ENCODE data around the gene GRIN2D.
"Not testable (repeated sequence)": the region's sequence is repeated elsewhere in the genome, so short reads cannot be mapped to it uniquely, and the experiment has no call there.

Gene GRIN2D

DNA sequence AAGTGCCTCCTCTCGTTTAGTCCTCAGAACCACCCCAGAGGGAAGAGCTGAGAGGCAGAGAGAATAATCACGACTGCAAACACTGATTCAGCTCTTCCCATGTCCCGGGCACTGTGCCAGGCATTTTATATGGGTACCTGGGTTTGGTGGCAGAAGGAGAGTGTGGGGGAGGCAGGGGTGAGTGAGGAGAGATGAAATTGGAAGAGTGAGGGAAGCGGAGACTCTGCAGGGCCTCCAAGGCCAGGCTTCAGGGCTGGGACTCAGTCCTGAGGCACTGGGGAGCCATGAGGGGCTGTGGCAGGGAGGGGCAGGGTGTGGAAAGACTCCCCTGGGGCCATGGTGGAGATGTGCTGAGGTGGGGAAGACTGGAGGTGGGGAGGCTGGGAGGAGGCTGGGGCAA lies 20.6 kb upstream of the GRIN2D start:
- peak; percentile 84 for DNase-seq

DNA sequence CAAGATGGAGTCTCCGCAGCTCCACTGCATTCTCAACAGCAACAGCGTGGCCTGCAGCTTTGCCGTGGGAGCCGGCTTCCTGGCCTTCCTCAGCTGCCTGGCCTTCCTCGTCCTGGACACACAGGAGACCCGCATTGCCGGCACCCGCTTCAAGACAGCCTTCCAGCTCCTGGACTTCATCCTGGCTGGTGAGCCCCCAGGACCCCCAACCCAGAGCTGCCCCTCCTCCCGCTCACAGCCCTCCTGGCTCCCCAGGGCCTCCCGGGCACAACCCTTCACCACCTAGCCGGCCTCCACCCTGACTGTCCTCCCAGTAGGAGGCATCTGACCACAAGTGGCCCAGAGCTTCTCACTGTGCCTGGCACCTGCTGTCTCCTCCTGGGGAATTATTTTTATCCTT lies 19.9 kb upstream of the GRIN2D start:
- DNase-seq: no peak

DNA sequence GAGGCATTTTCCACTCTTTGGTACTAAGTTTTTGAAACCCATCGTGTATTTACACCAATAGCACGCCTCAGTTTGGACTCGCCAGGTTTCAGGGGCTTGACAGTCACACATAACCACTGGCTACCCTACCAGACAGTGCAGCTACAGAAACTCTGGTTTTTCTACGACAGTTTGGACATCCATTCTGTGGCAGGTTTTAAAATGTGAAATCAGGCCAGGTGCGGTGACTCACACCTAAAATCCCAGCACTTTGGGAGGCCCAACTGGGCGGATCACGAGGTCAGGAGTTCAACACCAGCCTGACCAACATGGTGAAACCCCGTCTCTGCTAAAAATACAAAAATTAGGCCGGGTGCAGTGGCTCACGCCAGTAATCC lies 15.3 kb upstream of the GRIN2D start:
- DNase-seq: no peak

DNA sequence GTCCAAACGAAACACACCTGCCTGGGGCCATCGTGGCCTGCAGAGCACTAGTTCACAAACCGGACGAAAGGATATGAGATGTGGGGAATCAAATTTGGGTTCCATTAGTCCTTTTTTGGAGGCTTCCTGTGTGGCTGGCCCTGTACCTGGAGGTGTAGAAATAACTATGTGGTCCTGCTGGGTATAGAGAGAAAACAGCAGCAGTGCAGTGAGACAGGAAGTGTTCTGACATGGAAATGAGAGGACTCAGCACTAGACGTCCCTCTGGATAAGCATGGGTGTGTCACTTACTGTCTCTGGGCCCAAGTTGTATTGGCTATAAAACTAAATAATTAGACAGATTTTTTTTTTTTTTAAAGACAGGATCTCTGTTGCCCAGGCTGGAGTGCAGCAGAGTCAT lies 14.4 kb upstream of the GRIN2D start:
- DNase-seq: no peak

DNA sequence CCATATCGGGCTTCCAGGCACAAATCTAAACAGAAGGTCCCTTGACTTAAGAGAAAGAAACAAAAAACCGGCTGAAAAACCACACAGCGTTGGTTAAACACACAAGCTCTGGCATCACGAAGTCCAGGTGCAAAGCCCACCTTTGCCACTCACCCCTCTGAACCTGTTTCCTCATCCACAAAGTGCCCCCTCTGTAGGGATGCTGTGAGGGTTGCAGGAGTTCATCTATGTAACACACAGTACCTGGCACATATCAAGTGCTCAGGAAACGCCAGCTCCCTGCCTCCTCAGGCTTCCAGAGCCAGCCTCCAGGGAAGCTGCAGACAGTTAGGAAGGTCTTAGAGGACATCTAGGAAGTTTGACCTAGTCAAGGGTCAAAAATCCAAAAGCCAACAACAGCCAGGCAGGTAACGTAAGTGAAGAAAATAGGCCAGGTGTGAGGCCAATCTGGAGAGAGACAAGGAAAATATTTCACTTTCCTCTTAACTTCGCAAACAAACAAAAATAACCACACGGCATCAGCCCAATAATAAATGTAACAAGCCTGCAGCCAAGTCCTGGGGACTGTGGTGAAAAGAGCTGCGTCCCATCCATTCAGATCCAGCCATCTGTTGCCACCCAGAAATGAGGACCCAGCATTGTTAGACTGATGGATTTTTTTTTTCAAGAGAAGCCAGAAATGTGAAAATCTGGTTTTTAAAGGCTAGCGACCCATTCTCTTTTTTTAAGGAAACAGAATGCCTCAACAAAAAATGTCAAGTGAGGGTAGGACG lies 12.1 kb upstream of the GRIN2D start:
- no peak for DNase-seq

DNA sequence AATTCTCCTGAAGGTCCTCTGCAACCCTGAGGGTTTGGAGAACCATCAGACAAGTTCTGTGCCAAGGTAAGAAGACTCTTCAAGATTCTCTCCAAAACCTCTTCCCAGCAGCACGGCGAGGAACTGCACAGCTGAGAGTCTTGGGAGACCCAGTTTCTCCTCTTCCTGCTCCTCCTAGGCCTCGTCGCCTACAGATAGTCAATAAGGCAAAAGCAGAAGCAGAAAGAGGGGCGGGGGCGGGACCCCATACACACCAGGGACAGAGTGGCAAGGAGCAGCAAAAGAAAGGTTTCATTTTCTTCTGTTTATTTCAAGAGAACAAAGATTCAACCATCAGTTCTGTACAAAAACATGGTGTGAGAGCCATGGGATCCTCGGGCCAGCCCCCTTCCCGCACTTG lies 11.2 kb upstream of the GRIN2D start:
- no peak for DNase-seq

DNA sequence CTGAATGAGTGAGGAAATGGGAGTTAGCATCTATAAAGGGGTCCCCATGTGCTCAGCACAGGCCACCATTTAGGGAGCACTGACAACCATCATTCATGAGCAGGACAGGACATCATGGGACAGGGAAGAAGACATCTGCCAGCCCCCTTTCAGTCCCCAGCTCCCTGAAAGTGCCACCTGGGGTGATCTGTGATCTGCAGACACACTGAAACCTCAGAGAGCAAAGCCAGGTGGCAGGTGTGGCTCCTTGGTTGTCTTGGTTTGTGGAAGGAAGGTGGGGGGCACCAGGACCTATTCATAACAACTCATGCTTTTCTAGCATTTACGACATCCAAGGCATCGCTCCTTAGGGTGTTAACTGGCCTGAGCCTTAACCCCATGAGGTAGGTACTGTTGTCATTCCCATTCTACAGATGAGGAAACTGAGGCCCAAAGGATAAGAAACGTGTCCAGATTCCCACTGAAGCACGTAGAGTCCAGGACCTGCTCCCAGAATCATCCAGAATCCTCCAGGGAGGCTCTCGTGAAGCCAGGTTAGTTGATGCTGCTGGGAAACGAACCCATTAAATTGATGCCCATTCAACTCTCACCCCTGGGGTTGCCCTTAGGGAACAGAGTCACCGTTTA lies 7.9 kb upstream of the GRIN2D start:
- no peak for DNase-seq

DNA sequence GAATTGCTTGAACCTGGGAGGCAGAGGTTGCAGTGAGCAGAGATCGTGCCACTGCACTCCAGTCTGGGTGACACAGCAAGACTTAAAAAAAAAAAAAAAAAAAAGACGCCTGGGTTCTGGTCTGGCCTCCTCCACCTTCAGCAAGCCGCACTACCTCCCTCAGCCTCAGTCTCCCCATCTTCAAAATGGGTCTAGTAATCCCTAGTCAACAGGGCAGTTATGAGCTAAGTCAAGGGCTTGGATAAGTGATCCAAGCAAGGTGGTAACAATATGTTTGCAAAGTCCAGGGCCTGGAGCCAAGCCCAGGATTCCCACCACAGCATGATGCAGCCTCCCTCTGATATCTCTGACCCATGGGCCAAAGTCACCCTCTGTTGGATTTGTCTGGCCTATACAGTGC lies 6.5 kb upstream of the GRIN2D start:
- DNase-seq: no peak

DNA sequence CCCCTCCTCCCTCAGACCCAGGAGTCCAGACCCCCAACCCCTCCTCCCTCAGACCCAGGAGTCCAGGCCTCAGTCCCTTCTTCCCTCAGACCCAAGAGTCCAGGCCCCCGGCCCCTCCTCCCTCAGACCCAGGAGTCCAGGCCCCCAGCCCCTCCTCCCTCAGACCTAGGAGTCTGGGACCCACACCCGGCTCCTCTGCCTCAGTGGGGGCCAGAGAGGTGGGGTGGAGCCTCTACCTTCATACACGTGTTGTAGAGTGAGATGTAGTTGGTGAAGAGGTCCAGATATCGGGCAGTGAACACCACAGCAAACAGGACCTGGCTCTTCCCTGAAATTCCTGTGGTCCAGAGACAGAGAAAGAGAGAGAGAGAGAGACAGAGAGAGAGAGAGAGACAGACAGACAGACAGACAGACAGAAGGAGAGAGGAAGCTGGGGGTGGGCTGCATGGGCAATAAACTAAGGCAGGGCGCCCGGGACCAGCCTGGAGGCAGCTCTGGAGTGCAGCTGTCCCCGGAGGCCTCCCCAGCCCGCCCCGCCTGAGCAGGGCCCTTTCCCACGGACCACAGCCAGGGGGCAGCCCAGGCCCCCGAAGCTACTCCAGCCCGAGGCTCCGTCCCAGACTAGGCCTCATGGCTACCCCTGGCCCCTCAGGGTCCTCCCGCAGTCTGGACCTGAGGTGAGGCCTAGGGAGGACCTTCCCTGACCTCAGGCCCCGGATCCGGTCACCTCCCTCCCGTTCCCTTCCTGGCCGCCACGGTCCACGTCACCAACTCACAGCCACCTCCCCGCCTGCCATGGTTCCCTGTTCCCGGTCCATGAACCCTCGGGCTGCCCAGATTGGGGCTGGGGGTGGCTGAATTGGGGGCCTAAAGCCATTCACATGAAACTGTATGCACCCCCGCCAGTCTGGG lies 3.0 kb upstream of the GRIN2D start:
- DNase-seq: no peak

DNA sequence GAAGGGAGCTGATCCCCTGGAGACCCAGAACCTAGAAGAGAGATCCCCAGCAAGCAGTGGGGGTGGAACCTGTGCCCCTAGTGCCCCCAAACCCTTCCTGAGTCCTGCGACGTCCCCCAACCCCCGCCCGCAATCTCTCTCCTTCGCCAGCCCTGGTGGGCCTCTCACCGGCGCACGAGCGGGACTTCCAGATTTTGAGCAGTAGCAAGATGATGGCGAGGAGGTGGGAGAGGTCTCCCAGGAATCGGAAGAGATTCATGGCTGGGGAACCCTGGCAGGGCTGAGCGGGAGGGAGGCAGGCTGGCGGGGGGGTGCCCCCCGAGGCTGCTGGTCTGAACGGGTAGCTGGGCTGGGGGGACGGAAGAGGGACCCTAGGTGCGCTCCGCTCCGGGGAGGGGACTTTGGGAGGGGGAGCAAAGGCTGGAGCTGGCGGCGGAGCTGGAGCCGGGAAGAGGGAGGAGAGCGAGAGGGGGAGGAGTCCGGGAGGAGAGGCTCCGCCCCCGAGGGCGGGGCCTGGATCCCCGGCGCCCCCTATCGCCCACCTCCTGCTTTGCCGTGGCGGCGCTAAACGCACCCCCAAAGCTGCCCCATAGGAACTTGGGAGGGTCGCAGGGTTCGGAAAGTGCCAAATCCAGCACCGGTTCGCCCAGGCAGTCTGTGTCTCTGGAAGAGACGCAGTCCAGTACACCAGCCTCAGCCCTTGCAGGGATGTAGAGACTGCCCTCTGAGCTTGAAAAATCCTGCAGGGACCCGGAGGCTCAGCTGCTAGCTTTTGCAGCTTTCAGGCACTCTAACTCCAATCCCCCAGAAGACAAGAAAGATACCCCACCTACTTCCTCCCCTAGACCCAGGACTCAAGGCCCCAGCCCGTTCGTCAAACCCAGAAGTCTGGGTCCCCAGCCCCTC lies 2.1 kb upstream of the GRIN2D start, which contains the start of gene KDELR1:
TSS of gene KDELR1 (minus strand) at position 452 of the 906 bp plus-strand sequence. CDS start at position 259, 193 bp downstream.
- no peak for DNase-seq

DNA sequence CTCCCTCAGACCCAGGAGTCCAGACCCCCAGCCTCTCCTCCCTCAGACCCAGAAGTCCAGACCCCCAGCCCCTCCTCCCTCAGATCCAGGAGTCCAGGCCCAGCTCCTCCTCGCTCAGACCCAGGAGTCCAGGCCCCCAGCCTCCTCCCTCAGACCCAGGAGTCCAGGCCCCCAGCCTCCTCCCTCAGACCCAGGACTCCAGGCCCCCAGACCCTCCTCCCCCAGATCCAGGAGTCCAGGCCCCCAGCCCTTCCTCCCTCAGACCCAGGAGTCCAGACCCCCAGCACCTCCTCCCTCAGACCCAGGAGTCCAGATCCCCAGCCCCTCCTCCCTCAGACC lies 1.5 kb upstream of the GRIN2D start:
- DNase-seq: not testable (repeated sequence)

DNA sequence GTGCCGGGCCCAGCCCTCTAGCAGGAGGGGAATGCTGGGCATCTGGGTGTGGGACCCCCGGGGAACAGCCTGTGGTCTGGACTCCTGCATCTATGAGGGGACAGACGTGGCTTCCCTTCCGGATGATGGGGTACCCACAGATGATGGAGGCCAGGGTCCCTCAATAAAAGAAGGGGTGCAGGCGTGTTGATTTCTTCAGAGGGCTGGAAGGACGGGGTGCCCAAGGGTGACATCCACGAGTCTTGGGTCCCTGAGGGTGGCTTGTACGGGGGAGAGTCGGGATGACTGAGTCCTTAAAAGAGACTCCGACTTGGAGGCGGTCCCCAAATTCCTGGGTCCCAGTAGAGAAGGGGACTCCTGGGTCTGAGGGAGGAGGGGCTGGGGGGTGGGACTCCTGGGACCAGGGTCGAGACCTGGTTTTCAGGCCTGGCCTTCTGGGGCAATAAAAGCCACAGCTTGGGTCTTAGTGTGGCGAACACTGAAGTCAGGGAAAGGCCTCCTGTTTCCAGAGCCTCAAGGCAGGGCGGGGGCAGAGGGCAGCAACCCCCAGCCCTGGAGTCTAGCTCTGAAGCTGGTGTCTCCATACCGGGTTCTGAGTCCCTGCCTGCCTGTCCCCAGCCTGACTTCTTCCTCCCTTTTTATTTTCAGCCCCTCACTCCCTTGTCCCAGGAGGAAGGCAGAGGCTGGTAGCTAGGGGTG lies 459 bp upstream of the GRIN2D start:
- no peak for DNase-seq

DNA sequence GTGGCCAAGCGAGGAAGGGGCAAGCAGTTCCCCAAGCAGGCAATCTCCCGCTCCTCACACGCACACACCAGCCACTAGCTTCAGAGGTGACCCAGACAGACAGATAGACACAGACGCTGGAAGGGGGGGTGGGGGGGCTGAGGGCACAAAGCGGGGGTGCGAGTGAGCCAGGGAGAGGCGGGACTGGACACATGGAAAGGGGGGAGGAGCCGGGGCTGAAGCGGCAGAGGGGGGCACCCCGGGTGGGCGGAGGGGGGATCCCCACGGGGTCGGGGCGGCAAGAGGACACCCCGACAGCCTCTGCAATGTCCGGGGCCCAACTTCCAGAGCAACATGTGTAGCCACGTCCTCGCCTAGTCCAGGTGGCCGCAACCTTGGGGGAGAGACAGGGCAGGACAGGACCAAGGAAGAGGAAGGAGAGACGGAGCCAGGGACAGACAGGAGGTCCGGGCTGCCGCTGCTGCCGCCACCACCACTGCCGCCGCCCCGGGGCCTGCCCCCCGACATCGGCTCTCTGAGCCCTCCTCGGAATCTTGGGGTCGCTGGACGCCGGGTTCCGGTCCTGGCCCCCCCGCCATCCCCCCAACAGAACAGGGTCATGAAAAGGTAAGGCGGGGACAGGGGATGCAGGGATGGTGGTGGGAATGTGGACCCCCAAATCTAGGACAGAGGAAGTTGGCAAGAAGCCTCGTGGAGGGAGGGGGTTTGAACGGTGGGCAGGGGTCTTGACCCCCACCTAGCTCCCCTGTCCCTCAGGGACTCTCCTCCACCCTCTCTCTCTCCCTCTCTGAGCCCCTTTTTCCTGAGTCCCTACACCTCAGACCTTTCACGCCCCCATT lies 1.1 kb downstream of the GRIN2D start:
- DNase-seq: no peak

DNA sequence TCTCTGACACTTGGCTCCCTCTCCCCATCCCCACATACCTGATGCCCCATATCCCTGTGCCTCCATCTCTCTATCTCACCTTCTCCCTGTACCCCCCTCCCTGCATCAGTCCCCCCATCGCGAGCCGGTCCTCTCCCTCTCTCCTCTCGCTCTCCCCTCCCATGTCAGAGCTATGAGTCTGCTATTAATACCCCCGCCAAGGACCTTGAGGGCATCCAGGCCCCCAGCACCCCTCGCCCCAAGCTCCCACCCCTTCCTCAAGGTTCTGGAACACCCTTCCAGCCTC lies 1.6 kb downstream of the GRIN2D start:
- DNase-seq: no peak

DNA sequence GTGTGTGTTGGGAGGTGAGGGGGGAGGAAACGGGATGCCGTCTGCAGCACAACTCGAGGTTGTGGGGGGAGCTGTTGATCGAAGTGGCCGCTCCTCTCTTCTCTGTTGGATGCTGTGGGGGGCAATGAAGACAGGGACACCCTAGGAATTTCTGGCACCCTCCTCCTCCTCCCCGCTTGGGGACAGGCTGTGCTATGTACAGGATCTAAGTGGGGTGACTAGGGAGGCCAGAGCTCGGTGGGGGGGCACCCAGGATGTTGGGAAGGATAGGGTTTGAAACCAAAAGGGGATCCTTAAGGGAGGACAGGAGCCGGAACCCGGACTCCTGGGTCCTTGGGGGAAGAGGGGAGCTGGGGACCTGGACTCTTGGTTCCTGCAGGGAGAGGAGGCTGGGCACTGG lies 2.0 kb downstream of the GRIN2D start:
- DNase-seq: no peak

DNA sequence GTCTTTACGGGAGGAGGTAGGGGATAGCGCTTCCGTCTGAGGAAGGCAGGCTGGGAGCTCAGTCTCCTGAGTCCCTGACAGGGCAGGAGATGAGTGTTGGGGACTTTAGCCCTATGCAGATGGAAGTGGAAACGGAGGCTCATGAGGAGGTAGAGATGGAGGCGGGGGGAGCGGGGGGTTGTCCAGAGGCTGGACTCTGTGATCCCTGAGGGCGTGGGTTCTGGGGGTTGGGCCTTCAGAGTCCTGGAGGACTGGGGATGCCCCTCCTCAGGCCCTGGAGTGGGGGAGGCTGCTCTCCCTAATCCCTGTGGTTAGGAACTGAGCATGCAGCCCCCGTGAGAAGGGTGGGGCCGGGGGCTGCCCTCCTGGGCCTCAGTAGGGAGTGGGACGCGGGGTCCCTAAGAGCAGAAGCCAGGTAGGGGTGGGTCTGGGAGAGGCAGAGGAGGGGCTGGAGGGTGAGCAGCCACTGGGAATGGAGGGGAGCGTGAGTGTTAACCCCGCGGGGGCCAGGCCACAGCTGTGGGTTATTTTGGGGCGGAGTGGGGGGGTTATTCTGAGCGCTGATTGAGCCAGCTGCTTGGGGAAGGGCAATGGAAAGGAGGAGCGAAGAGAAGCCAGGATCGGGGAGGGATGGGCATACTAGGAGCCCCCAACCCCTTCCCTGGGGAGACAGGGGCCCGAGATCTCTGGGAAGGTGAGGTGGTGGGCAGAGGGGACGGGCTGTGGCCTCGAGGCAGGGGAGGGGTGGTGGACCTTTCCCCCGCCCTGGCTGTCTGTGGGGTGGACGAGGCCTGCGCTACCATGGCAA lies 2.8 kb downstream of the GRIN2D start:
- no peak for DNase-seq

DNA sequence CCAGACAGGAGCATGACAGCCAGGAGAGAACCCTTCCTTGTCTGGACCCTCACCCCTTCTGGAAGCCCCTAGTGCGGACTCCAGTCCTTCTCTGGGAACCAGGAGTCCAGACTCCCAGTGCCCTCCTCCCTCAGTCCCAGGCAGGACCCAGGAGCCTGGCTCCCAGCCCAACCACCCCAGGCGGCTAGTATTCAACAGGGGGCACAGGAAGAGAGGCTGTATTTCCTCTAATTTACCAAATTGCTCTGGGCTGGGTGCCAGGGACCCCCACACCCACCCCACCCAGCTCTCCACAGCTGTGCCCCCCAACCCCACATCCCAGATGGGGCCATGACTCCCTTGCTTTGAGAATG lies 3.3 kb downstream of the GRIN2D start:
- DNase-seq: no peak

DNA sequence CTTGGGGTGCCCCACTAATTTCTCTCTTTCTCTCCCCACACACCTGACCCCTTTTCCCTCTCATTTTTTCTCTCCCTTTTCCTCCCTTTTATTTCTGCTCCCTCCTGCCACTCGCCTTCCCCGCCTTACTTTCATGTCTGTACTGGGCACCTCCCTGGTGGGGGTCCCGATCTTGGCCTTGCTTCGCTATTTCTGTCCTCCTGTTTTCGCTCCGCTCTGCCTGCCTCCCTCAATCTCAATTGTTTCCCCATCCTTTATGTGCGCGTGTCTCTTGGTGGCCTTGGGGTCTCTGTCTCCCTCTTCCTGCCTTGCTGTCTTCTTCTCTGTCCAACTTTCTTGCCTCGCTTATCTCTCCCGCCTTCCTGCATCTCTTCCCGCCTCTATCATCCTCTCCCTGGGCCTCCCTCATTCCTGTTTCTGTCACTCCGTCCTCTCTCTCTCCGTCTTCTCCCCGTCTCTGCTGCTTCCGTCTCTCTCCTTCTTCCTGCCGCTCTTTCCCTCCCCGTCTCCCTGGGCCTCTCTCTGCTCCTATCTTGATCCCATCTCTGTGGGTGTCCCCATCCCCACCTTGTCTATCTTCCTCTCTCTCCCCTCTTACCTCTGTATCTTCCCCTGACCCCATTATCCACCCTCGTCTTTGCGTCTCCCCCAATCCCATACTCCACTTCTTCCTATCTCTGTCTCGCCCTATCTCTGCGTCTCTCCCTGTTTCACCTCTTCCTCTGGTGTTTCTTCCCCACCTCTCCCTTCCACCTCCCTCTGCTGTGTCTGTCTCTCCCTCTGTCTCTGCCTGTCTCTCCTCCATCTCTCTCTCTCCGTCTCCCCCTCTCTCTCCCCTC lies 4.0 kb downstream of the GRIN2D start:
- DNase-seq: no peak

DNA sequence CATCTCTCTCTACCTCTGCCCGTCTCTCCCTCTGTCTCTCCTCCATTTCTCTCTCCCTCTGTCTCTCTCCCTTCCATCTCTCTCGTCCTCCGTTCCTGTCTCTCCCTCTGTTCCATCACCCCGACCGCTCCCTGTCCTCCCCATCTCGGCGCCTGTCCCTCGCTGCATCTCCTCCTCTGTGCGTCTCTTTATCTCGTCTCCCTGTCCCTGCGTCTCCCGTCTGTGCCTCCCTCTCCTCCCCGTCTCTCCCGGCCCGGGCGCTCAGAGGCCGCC lies 4.6 kb downstream of the GRIN2D start:
- DNase-seq: no peak
